Ishikawa (cell line): ENCODE data around the gene CDK19.

Experiments
- CEBPB ChIP-seq: IDR thresholded peaks from 2 replicates; pipeline ENCODE4 v1.6.1; 2012
- REST ChIP-seq: IDR thresholded peaks from 2 replicates; pipeline ENCODE4 v1.6.1; 2012; ENCODE audit warnings: low read depth, mild to moderate bottlenecking
- TAF1 ChIP-seq: IDR thresholded peaks from 2 replicates; pipeline ENCODE4 v1.6.1; 2012; ENCODE audit warnings: low read depth, mild to moderate bottlenecking
- TEAD4 ChIP-seq: IDR thresholded peaks from 2 replicates; pipeline ENCODE4 v1.6.1; 2012

- TF ChIP-seq REST: no peak
- no peak for TF ChIP-seq CEBPB
- no peak for TF ChIP-seq TAF1
- no peak for TF ChIP-seq TEAD4
Measured at GRCh38 chr6:110731196-110731595, 84.1 kb downstream of the CDK19 start.
